ENCODE measurements around the gene SLC10A7.

DNA sequence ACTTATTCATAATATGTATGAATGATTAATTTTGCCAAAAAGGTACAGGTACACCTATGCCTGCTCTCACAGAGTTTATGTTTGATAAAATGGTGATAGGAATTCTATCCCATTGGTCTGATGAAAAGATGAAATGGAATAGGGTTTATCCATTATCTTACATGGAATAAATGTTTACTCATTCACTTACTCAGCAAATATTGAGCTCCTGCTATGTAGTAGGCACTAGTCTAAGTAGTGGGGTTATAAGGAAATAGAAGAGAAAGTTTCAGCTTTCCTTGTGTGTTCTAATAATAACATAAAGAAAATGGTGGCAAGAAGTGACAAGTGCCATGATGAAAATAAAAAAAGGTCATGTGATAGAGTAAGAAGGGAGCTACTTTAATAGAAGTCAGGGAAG is 12.4 kb upstream of the SLC10A7 start:
- TF ChIP-seq, protein P1, sequence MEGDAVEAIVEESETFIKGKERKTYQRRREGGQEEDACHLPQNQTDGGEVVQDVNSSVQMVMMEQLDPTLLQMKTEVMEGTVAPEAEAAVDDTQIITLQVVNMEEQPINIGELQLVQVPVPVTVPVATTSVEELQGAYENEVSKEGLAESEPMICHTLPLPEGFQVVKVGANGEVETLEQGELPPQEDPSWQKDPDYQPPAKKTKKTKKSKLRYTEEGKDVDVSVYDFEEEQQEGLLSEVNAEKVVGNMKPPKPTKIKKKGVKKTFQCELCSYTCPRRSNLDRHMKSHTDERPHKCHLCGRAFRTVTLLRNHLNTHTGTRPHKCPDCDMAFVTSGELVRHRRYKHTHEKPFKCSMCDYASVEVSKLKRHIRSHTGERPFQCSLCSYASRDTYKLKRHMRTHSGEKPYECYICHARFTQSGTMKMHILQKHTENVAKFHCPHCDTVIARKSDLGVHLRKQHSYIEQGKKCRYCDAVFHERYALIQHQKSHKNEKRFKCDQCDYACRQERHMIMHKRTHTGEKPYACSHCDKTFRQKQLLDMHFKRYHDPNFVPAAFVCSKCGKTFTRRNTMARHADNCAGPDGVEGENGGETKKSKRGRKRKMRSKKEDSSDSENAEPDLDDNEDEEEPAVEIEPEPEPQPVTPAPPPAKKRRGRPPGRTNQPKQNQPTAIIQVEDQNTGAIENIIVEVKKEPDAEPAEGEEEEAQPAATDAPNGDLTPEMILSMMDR (conservative IDR thresholded peaks at IDR 0.05 in 1 of 2, IDR thresholded peaks at IDR 0.05 in 1 of 2; ENCODE audit: low read depth in 1 of 2, low read length in 2 of 2): no peak
- no peak for TF ChIP-seq EZH2 (IDR thresholded peaks at IDR 0.05; ENCODE audit: low read length, missing control alignments)
